SK-N-SH (cell line): Measurements from ENCODE around the gene JMJD1C.

Experiments
- CHD2 ChIP-seq: fragments of 150-350 bp; IDR thresholded peaks from 2 replicates; pipeline ENCODE4 v1.6.1; 2018; ENCODE audit warnings: low read length; ENCODE audit not compliant: partially characterized antibody
- CTCF ChIP-seq: fragments of 200-600 bp; sonication (generic); IDR thresholded peaks from 2 replicates; pipeline ENCODE4 v1.6.1; 2017; ENCODE audit warnings: antibody characterized with exemption, mild to moderate bottlenecking, moderate library complexity
- FOXM1 ChIP-seq: IDR thresholded peaks from 2 replicates; pipeline ENCODE4 v1.4.0; 2012; ENCODE audit warnings: low read depth, mild to moderate bottlenecking
- NFIC ChIP-seq: IDR thresholded peaks from 2 replicates; pipeline ENCODE4 v1.4.0; 2012; ENCODE audit warnings: borderline replicate concordance
- POLR2AphosphoS5 ChIP-seq: IDR thresholded peaks from 2 replicates; pipeline ENCODE4 v1.6.1; 2012; ENCODE audit warnings: low read depth, low read length
- RCOR1 ChIP-seq: fragments of 150-350 bp; IDR thresholded peaks from 2 replicates; pipeline ENCODE4 v1.6.1; 2017; ENCODE audit warnings: antibody characterized with exemption, low read length
- REST ChIP-seq: IDR thresholded peaks from 2 replicates; pipeline ENCODE4 v1.6.1; 2012; ENCODE audit warnings: mild to moderate bottlenecking, low read depth, low read length, moderate library complexity
- RFX5 ChIP-seq: IDR thresholded peaks from 2 replicates; pipeline ENCODE4 v1.6.1; 2012; ENCODE audit warnings: mild to moderate bottlenecking, improper control_type of control experiment, low read length
- SIN3A ChIP-seq: IDR thresholded peaks from 2 replicates; pipeline ENCODE4 v1.6.1; 2012; ENCODE audit warnings: low read depth, mild to moderate bottlenecking, low read length, moderate library complexity, borderline replicate concordance
- USF2 ChIP-seq: fragments of 150-350 bp; IDR thresholded peaks from 2 replicates; pipeline ENCODE4 v1.6.1; 2017; ENCODE audit warnings: antibody characterized with exemption, low read length, low read depth, borderline replicate concordance
- ZBTB33 ChIP-seq: IDR thresholded peaks from 2 replicates; pipeline ENCODE4 v1.4.0; 2012; ENCODE audit warnings: low read depth, borderline replicate concordance

GRCh38 chr10:63145782-63146181, 320.0 kb downstream of the JMJD1C start:
- TF ChIP-seq USF2 (no peak), ZBTB33 (no peak), CTCF (no peak), FOXM1 (no peak), RCOR1 (no peak), RFX5 (no peak), REST (no peak), CHD2 (no peak), POLR2AphosphoS5 (no peak), NFIC (no peak), SIN3A (no peak)
